BLaER1 treated with 17β-estradiol and CSF1 and Interleukin-3, amounts not matched to agents 10 nM and 100 nM (cell line): ENCODE measurements around the gene TBX10.
"Not testable (repeated sequence)": the region's sequence is repeated elsewhere in the genome, so short reads cannot be mapped to it uniquely, and the experiment has no call there.

Experiments used
- H3K27ac ChIP-seq, 11 experiments: shearing (Covaris generic); formaldehyde crosslinking; 2 replicates each; pipeline ENCODE4 v1.8.1; 2022
- H3K27me3 ChIP-seq, 11 experiments: shearing (Covaris generic); formaldehyde crosslinking; 2 replicates each; pipeline ENCODE4 v1.8.1; 2022
- H3K36me3 ChIP-seq, 11 experiments: shearing (Covaris generic); formaldehyde crosslinking; 2 replicates each; pipeline ENCODE4 v1.8.1; 2022
- H3K4me1 ChIP-seq, 10 experiments: shearing (Covaris generic); formaldehyde crosslinking; 2 replicates each; pipeline ENCODE4 v1.8.1; 2022
- H3K4me2 ChIP-seq, 11 experiments: shearing (Covaris generic); formaldehyde crosslinking; 2 replicates each; pipeline ENCODE4 v1.8.1; 2022
- H3K4me3 ChIP-seq, 10 experiments: shearing (Covaris generic); formaldehyde crosslinking; 2 replicates each; pipeline ENCODE4 v1.8.1; 2022
- H3K9ac ChIP-seq, 11 experiments: shearing (Covaris generic); formaldehyde crosslinking; 2 replicates each; pipeline ENCODE4 v1.8.1; 2022
- H3K9me3 ChIP-seq, 11 experiments: shearing (Covaris generic); formaldehyde crosslinking; replicated peaks in 1 of 11; 2 replicates each; pipeline ENCODE4 v1.8.1; 2022
- H4K20me1 ChIP-seq, 11 experiments: shearing (Covaris generic); formaldehyde crosslinking; 2 replicates each; pipeline ENCODE4 v1.8.1; 2022
- Cebpa-rat ChIP-seq, 11 experiments: shearing (Covaris generic); IDR thresholded peaks; 2 replicates each; pipeline ENCODE4 v1.8.1; 2022

The TBX10 gene

DNA sequence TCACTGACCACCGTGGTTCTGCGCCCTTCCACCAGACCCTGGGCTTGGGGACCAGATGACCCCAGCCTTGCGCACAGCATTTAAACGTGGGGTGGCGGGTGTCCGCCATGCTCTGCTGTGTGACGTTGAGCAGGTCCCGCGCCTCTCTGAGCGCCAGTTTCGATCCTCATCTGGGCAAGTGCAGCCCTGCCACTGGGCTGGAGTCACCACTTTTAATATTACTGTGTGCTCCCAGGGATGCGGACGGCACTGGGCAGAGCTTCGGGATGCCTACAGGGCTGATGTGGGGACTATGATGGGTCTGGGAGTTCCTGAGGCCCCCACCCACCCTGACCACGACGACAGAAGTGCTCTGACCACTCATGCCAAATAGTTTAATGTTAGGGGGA is 8.6 kb downstream of the TBX10 start:
- H3K9ac ChIP-seq = peak overlapping the region; percentile 74 to 85 (median 82)
- H3K9me3 ChIP-seq = no peaks in the 10 kb centered on the region
- TF ChIP-seq Cebpa-rat (IDR thresholded peaks at IDR 0.05) = no peak
- H4K20me1 ChIP-seq = 0 out of 22 replicates have a peak, but pooled peaks cover 0 to 3% (median 0%) of the 10 kb centered on the region in 11 experiments
- H3K4me1 ChIP-seq = peaks cover 10 to 36% (median 28%) of the 10 kb centered on the region in 10 experiments
- peak overlapping the region; percentile 60 to 81 (median 71) for H3K4me3 ChIP-seq
- H3K36me3 ChIP-seq = no peaks in the 10 kb centered on the region
- H3K27ac ChIP-seq = peak overlapping the region; percentile 41 to 84 (median 72); a peak in 21 of 22 replicates
- H3K4me2 ChIP-seq = peak overlapping the region; percentile 66 to 96 (median 89)
- H3K27me3 ChIP-seq = no peaks in the 10 kb centered on the region

DNA sequence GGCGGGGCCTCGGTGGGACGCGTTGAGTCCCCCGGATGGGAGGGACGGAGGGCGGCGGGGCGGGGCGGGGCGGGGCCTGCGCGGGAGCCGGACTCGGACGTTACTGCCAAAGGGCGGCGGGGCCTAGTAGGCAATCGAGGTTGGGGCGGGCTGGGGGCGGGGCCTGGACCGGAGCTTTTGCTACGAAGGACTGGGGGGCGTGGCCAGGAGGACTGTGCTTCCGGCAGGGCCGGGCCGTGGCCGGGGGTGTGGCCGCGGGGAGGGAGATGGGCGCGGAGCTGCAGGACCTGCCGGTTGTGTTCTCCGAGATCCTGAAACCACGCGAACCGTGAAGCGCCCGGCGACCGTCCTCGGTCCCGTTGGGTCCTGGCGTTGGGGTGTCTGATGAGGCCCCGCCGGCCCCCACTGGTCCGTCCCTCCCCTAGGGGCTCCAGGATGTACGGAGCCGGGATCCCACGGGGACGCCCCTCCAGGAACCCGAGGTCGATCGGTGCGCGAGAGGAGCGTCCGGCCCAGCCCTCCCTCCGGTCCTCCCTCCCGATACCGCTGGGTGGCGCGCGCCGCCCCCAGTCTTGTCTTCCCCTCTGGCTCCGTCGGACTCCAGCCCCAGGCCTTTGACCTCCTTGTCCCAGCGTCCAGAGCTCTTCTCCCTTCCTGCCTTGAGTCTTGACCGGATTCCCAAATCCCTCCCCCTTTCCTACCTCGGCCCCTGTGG is 9.2 kb downstream of the TBX10 start:
- H3K27ac ChIP-seq = peak overlapping the region; percentile 41 to 84 (median 72); a peak in 21 of 22 replicates
- peaks cover 10 to 39% (median 30%) of the 10 kb centered on the region in 10 experiments for H3K4me1 ChIP-seq
- H3K4me2 ChIP-seq = peak overlapping the region; percentile 66 to 96 (median 89)
- peak overlapping the region; percentile 66 to 81 (median 73) for H3K4me3 ChIP-seq
- H4K20me1 ChIP-seq = 0 out of 22 replicates have a peak, but pooled peaks cover 0 to 3% (median 0%) of the 10 kb centered on the region in 11 experiments
- H3K9ac ChIP-seq = peak overlapping the region; percentile 76 to 85 (median 82)
- no peaks in the 10 kb centered on the region for H3K36me3 ChIP-seq
- no peaks in the 10 kb centered on the region for H3K9me3 ChIP-seq
- no peaks in the 10 kb centered on the region for H3K27me3 ChIP-seq
- TF ChIP-seq Cebpa-rat (IDR thresholded peaks at IDR 0.05) = no peak

DNA sequence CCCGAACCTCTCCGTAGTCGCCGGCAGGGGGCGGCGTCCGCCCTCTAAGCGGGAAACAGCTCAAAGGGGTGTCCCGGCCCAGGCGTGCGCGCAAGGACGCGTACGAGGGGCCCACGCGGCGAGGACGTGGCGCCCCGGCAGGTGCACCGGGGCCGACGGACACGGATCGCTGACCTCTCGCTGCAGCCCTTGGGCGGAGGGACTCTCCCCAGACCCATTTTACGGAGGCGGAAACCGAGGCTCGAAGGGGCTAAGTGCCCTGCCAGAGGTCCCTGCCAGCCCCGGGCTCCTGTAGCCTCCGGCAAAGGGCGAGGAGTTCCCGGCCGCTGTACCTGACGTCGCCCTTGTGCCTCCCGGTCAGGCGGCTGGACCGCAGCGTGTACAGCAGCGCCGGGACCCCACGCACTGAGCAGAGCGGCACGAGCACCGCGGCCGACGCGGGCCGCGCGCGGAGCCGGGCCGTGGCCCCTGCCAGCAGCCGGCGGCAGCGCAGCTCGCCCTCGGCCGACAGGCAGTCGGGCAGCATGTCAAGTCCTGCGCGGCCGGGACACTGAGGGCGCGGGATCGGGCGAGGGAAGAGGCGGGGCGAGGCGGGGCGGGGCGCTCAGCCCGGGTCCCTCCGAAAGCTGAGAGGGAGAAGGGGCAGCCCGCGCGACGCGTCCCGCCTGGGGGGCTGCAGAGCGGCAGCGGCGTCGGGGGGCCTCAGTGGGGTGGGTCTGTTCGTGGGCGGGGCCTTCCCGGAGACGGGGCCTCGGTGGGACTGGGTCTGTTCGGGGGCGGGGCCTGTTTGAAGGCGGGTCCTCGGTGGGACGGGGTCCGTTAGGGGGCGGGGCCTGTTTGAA is 10.0 kb downstream of the TBX10 start, which contains the start of gene NUDT8:
Gene NUDT8, minus strand, starts transcription at position 552 of the 842 bp plus-strand sequence. Its CDS starts 26 bp downstream, at position 526.
- peak within 1 kb of the TSS; percentile 66 to 81 (median 73) for H3K4me3 ChIP-seq
- peak within 1 kb of the TSS; percentile 76 to 85 (median 82) for H3K9ac ChIP-seq
- TF ChIP-seq Cebpa-rat (IDR thresholded peaks at IDR 0.05) = no peak
- no peaks in the 10 kb centered on the region for H3K9me3 ChIP-seq
- peak within 1 kb of the TSS; percentile 41 to 84 (median 77); a peak in 21 of 22 replicates for H3K27ac ChIP-seq
- peaks cover 10 to 47% (median 37%) of the 10 kb centered on the region in 10 experiments for H3K4me1 ChIP-seq
- no peaks in the 10 kb centered on the region for H3K36me3 ChIP-seq
- H3K4me2 ChIP-seq = peak within 1 kb of the TSS; percentile 93 to 100 (median 98)
- H4K20me1 ChIP-seq = 0 out of 22 replicates have a peak, but pooled peaks cover 0 to 3% (median 0%) of the 10 kb centered on the region in 11 experiments
- H3K27me3 ChIP-seq = no peaks in the 10 kb centered on the region

DNA sequence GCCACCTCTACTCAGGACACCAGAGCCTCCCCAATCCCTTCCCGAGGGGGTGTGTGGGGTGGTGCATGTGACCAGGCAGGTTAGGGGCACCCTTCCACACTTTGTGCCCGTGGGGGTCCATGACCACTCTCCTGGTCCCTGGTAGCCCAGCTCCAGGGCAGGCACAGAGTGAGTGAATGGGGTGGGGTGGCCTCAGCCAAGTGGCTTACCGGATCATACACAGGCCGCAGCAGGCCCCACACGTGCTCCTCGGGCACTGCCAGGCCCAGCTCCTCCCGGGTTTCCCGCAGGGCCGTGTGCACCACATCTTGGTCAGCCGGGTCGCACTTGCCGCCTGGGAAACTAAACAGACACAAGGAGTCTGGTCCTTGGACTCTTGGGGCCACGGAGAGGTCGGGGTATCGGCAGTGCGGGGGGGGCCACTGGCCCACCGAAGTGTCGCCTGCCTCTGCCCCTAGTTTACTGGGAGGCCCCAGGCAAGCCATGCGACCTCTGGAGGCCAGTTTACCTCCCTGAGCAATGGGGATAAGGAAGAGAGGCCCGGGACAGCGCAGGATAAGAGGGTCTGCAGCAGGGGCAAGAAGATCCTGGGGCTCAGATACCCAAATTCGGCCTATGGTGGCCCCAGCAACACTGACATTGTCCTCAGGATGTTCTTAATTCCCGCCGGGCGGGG is 10.7 kb downstream of the TBX10 start:
- TF ChIP-seq Cebpa-rat (IDR thresholded peaks at IDR 0.05) = no peak
- peak overlapping the region in 6 of 11 experiments; percentile 14 to 80 (median 64); a peak in 8 of 22 replicates for H3K27ac ChIP-seq
- H4K20me1 ChIP-seq = 0 out of 22 replicates have a peak, but pooled peaks cover 0 to 3% (median 0%) of the 10 kb centered on the region in 11 experiments
- no peaks in the 10 kb centered on the region for H3K36me3 ChIP-seq
- H3K27me3 ChIP-seq = no peaks in the 10 kb centered on the region
- peak overlapping the region in 10 of 11 experiments; percentile 71 to 83 (median 78); a peak in 18 of 22 replicates for H3K9ac ChIP-seq
- peaks cover 10 to 51% (median 42%) of the 10 kb centered on the region in 10 experiments for H3K4me1 ChIP-seq
- no peaks in the 10 kb centered on the region for H3K9me3 ChIP-seq
- peak overlapping the region; percentile 60 to 74 (median 70); a peak in 18 of 20 replicates for H3K4me3 ChIP-seq
- peak overlapping the region; percentile 93 to 100 (median 98) for H3K4me2 ChIP-seq

DNA sequence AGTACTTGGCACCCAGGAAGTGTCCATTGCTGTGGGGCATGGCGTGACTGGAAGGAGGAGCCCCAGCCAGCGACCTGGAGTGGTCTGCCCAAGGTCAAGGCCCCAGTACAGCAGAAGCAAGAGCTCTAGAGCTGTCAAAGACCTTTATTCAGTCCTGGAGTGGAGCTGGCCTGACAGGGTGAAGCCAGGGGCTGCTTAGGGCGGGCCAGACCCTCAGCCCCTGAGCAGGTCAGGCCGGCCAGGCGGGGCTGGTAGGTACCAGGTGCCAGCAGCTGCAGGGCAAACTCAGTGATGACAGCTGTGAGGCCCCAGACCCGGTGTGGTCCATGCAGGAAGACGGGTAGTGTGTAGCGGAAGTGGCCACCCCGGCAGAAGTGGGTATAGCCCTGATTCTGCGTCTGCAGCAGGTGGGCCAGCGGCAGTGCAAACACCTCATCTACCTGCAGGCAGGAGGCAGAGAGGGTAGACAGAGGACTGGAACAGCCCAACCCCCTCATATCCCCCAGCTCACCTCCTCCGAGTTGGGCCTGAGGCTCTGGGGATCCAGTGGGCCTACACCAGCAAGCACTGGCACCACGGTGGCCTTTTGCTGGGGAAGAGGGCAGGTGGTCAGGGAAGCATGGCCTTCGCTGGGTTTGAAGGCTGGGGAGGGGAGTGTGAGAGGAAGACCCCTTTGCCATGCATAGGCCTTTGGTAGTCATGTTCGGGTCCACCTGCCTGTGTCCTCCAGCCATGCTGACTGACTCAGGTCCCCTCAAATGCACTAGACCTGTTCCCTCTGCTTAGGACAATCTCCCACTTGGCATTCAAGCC is 11.5 kb downstream of the TBX10 start:
- Histone ChIP-seq H4K20me1 (0 out of 22 replicates have a peak, but pooled peaks cover 0 to 3% (median 0%) of the 10 kb centered on the region in 11 experiments), H3K9ac (peak overlapping the region in 5 of 11 experiments; percentile 41 to 83 (median 80); a peak in 5 of 22 replicates), H3K27me3 (no peaks in the 10 kb centered on the region), H3K4me2 (peak overlapping the region in 3 of 11 experiments; percentile 97 to 99 (median 98); a peak in 5 of 22 replicates), H3K27ac (peak overlapping the region in 1 of 11 experiments; percentile 15; a peak in 1 of 22 replicates), H3K36me3 (no peaks in the 10 kb centered on the region), H3K4me1 (peaks cover 10 to 51% (median 42%) of the 10 kb centered on the region in 10 experiments), H3K9me3 (no peaks in the 10 kb centered on the region), H3K4me3 (no peak overlapping the region)
- TF ChIP-seq Cebpa-rat (IDR thresholded peaks at IDR 0.05) = no peak

DNA sequence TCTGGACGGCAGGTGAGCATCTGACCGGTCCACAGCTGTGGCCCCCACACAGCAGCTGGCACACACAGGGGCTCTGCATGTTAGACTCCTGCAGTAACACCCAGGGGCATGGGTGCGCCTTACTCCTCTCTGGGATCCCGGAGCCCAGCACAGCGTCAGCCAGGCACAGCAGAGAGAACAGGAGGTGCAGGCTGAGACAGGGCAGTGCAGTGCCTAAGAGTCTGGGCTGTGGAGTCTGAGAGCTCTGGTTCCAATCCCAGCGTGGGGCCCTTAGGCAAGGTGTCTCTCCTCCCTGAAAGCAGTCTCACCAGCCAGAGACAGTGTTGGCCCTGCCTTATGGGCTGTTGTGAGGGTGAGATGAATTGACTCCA is 12.1 kb downstream of the TBX10 start:
- Histone ChIP-seq H4K20me1 (0 out of 22 replicates have a peak, but pooled peaks cover 0 to 3% (median 0%) of the 10 kb centered on the region in 11 experiments), H3K9ac (no peak overlapping the region), H3K27ac (no peak overlapping the region), H3K4me3 (no peak overlapping the region), H3K27me3 (no peaks in the 10 kb centered on the region), H3K9me3 (no peaks in the 10 kb centered on the region), H3K4me1 (peaks cover 10 to 48% (median 38%) of the 10 kb centered on the region in 10 experiments), H3K36me3 (no peaks in the 10 kb centered on the region), H3K4me2 (no peak overlapping the region)
- no peak for TF ChIP-seq Cebpa-rat (IDR thresholded peaks at IDR 0.05)

DNA sequence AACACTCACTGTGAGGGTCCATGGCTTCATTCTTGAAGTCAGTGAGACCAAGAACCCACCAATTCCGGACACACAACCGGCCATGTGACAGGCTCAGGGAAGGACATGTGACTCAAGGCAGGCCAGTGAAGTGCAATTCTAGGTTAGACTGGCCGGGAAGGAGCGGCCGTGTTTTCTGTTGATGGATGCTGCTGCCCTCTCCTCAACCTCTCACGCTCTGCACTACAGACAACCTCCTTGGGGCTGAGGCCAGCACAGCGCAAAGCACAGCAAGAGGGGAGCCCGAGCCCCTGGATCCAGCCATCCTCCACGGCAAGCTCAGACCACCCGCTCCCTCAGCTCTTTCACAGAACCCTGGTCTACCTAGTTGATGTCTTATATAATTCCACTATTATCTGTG is 12.6 kb downstream of the TBX10 start:
- Histone ChIP-seq H3K27ac (no peak overlapping the region), H3K9ac (no peak overlapping the region)

DNA sequence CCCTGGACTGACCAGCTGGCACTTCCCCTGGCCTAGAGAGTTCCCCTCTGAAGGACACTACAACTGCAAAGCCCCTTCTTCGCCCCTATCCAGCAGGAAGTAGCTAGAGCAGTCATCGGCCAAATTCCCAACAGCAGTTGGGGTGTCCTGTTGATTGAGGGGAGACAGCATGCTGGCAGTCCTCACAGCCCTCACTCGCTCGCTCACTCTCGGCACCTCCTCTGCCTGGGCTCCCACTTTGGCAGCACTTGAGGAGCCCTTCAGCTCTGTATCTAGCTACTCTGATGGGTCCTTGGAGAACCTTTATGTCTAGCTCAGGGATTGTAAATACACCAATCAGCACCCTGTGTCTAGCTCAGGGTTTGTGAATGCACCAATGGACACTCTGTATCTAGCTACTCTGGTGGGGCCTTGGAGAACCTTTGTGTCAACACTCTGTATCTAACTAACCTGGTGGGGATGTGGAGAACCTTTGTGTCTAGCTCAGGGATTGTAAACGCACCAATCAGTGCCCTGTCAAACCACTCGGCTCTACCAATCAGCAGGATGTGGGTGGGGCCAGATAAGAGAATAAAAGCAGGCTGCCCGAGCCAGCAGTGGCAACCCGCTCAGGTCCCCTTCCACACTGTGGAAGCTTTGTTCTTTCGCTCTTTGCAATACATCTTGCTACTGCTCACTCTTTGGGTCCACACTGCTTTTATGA is 13.3 kb downstream of the TBX10 start:
- H3K27ac ChIP-seq = not testable (repeated sequence)

More for the DNA sequence above, 12.6 kb downstream of the TBX10 start:
- 0 out of 22 replicates have a peak, but pooled peaks cover 0 to 3% (median 0%) of the 10 kb centered on the region in 11 experiments for H4K20me1 ChIP-seq
- no peaks in the 10 kb centered on the region for H3K9me3 ChIP-seq
- no peak overlapping the region for H3K4me2 ChIP-seq
- H3K27me3 ChIP-seq = no peaks in the 10 kb centered on the region
- H3K4me1 ChIP-seq = peaks cover 10 to 44% (median 35%) of the 10 kb centered on the region in 10 experiments
- no peaks in the 10 kb centered on the region for H3K36me3 ChIP-seq
- no peak overlapping the region for H3K4me3 ChIP-seq
- TF ChIP-seq Cebpa-rat (IDR thresholded peaks at IDR 0.05) = no peak

DNA sequence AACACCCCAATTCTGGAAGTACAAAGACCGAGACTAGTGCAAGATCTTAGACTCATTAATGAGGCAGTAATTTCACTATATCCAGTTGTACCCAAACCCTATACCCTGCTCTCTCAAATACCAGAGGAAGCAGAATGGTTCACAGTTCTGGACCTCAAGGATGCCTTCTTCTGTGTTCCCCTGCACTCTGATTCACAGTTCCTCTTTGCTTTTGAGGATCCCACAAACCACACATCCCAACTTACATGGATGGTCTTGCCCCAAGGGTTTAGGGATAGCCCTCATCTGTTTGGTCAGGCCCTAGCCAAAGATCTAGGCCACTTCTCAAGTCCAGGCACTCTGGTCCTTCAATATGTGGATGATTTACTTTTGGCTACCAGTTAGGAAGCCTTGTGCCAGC is 15.8 kb downstream of the TBX10 start:
- H3K9ac ChIP-seq, H3K27me3 ChIP-seq, H3K27ac ChIP-seq, H4K20me1 ChIP-seq, H3K4me3 ChIP-seq, H3K36me3 ChIP-seq, H3K4me2 ChIP-seq: not testable (repeated sequence)
- peaks cover 0 to 11% (median 0%) of the 10 kb centered on the region in 11 experiments; a peak in 5 of 22 replicates for H3K9me3 ChIP-seq
- H3K4me1 ChIP-seq = peaks cover 0 to 23% (median 18%) of the 10 kb centered on the region in 10 experiments; a peak in 16 of 20 replicates

More for the DNA sequence above, 13.3 kb downstream of the TBX10 start:
- H3K9me3 ChIP-seq, H3K36me3 ChIP-seq, H4K20me1 ChIP-seq, H3K27me3 ChIP-seq, H3K4me3 ChIP-seq, H3K9ac ChIP-seq, H3K4me2 ChIP-seq: not testable (repeated sequence)
- H3K4me1 ChIP-seq = peaks cover 6 to 38% (median 31%) of the 10 kb centered on the region in 10 experiments

DNA sequence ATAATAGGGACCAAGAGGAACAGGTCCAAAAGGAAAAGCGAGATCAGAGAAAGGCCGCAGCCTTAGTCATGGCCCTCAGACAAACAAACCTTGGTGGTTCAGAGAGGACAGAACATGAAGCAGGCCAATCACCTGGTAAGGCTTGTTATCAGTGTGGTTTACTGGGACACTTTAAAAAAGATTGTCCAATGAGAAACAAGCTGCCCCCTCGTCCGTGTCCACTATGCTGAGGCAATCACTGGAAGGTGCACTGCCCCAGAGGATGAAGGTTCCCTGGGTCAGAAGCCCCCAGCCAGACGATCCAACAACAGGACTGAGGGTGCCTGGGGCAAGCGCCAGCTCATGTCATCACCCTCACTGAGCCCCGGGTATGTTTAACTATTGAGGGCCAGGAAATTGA is 16.7 kb downstream of the TBX10 start:
- H4K20me1 ChIP-seq, H3K27ac ChIP-seq, H3K36me3 ChIP-seq, H3K4me2 ChIP-seq, H3K27me3 ChIP-seq, H3K4me3 ChIP-seq, H3K9ac ChIP-seq: not testable (repeated sequence)
- Histone ChIP-seq H3K9me3 (peaks cover 0 to 11% (median 0%) of the 10 kb centered on the region in 11 experiments; a peak in 5 of 22 replicates), H3K4me1 (peaks cover 0 to 19% (median 14%) of the 10 kb centered on the region in 10 experiments; a peak in 16 of 20 replicates)
